OCI-LY1 (cell line): ENCODE measurements around the gene MSH3.
A peak's percentile ranks its signal among the peaks of the same experiment; 100 is the strongest.

Source experiments
- H2AFZ ChIP-seq: fragments of 200-600 bp; sonication (generic), shearing (Covaris generic); 2 replicates; pipeline ENCODE4 v1.6.0; 2014; ENCODE audit warnings: antibody characterized with exemption, mild to moderate bottlenecking, low read length
- H3F3A ChIP-seq: fragments of 200-600 bp; sonication (generic), shearing (Covaris generic); 2 replicates; pipeline ENCODE4 v1.6.0; 2014; ENCODE audit warnings: mild to moderate bottlenecking, antibody characterized with exemption, low read length, moderate library complexity; ENCODE audit not compliant: insufficient read depth
- H3K27ac ChIP-seq: fragments of 200-600 bp; sonication (generic); 2 replicates; pipeline ENCODE4 v1.5.1; 2014; ENCODE audit warnings: low read length, mixed run types, mild to moderate bottlenecking, low read depth; ENCODE audit not compliant: poor library complexity, severe bottlenecking
- H3K27me3 ChIP-seq: fragments of 200-600 bp; sonication (generic); 2 replicates; pipeline ENCODE4 v1.6.0; 2014; ENCODE audit warnings: antibody characterized with exemption, mild to moderate bottlenecking, low read length, moderate library complexity; ENCODE audit not compliant: insufficient read depth
- H3K36me3 ChIP-seq: fragments of 200-600 bp; sonication (generic); 2 replicates; pipeline ENCODE4 v1.6.1; 2014; ENCODE audit warnings: mild to moderate bottlenecking, antibody characterized with exemption, low read length, moderate library complexity, mixed read lengths; ENCODE audit not compliant: insufficient read depth
- H3K4me1 ChIP-seq: fragments of 200-600 bp; sonication (generic); 2 replicates; pipeline ENCODE4 v1.5.1; 2014; ENCODE audit warnings: mild to moderate bottlenecking, low read length, moderate library complexity; ENCODE audit not compliant: insufficient read depth, severe bottlenecking
- H3K4me2 ChIP-seq: fragments of 200-600 bp; sonication (generic), shearing (Covaris generic); 2 replicates; pipeline ENCODE4 v1.6.1; 2014; ENCODE audit warnings: low read length
- H3K4me3 ChIP-seq: fragments of 200-600 bp; sonication (generic); 2 replicates; pipeline ENCODE4 v1.5.1; 2014; ENCODE audit warnings: low read length, low read depth, mild to moderate bottlenecking, mixed read lengths; ENCODE audit not compliant: poor library complexity, severe bottlenecking
- H3K79me2 ChIP-seq: fragments of 200-600 bp; shearing (Covaris generic); 2 replicates; pipeline ENCODE4 v1.6.1; 2016; ENCODE audit warnings: mixed run types, low read length, mixed read lengths; ENCODE audit not compliant: insufficient read depth
- H3K9ac ChIP-seq: fragments of 200-600 bp; sonication (generic), shearing (Covaris generic); 2 replicates; pipeline ENCODE4 v1.6.1; 2014; ENCODE audit warnings: mild to moderate bottlenecking, low read length, mixed read lengths
- H3K9me2 ChIP-seq: fragments of 200-600 bp; sonication (generic), shearing (Covaris generic); 2 replicates; pipeline ENCODE4 v1.6.1; 2014; ENCODE audit warnings: low read depth, mild to moderate bottlenecking, low read length, mixed read lengths
- H3K9me3 ChIP-seq: fragments of 200-600 bp; shearing (Covaris generic); 2 replicates; pipeline ENCODE4 v1.6.1; 2014; ENCODE audit warnings: low read length, mixed read lengths
- H4K20me1 ChIP-seq: fragments of 200-600 bp; sonication (generic), shearing (Covaris generic); 2 replicates; pipeline ENCODE4 v1.6.0; 2016; ENCODE audit warnings: mild to moderate bottlenecking, low read length; ENCODE audit not compliant: insufficient read depth
- EZH2 ChIP-seq: fragments of 200-600 bp; sonication (generic), shearing (Covaris generic); IDR thresholded peaks from 2 replicates; pipeline ENCODE4 v1.8.0; 2017; ENCODE audit warnings: borderline replicate concordance, mixed run types, mild to moderate bottlenecking, antibody characterized with exemption, low read length, moderate library complexity, mixed read lengths
- TF ChIP-seq, protein P1 (sequence below): fragments of 200-600 bp; sonication (generic), shearing (Covaris generic); IDR thresholded peaks from 2 replicates; pipeline ENCODE4 v1.5.1; 2017; ENCODE audit warnings: mild to moderate bottlenecking, antibody characterized with exemption, low read length, moderate library complexity, mixed read lengths

The MSH3 gene

DNA sequence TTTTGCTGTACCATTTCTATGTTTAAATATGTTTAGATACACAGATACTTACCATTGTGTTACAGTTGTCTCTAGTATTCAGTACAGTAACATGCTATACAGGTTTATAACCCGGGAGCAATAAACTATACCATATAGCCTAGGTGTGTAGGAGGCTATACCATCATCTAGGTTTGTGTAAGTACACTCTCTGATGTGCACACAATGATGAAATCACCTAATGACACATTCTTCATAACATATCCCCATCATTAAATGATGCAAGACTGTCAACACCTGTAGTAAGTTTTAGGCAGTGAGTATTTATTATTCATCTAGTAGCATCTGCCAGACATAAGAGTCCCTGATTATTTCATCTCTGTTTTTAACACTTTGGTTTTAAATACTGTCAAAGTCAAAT lies 7.7 kb downstream of the MSH3 start:
- no peak overlapping the region for H3K4me2 ChIP-seq
- H3K9me3 ChIP-seq, result no peaks in the 10 kb centered on the region
- no peak overlapping the region for H3K9ac ChIP-seq
- H3K4me3 ChIP-seq, result no peak overlapping the region
- no peak overlapping the region for H2AFZ ChIP-seq
- H3F3A ChIP-seq, result no peaks in the 10 kb centered on the region
- no peaks in the 10 kb centered on the region for H3K79me2 ChIP-seq
- peaks cover 98% of the 10 kb centered on the region for H3K36me3 ChIP-seq
- no peaks in the 10 kb centered on the region for H4K20me1 ChIP-seq
- no peak for TF ChIP-seq EZH2
- TF ChIP-seq, protein P1, sequence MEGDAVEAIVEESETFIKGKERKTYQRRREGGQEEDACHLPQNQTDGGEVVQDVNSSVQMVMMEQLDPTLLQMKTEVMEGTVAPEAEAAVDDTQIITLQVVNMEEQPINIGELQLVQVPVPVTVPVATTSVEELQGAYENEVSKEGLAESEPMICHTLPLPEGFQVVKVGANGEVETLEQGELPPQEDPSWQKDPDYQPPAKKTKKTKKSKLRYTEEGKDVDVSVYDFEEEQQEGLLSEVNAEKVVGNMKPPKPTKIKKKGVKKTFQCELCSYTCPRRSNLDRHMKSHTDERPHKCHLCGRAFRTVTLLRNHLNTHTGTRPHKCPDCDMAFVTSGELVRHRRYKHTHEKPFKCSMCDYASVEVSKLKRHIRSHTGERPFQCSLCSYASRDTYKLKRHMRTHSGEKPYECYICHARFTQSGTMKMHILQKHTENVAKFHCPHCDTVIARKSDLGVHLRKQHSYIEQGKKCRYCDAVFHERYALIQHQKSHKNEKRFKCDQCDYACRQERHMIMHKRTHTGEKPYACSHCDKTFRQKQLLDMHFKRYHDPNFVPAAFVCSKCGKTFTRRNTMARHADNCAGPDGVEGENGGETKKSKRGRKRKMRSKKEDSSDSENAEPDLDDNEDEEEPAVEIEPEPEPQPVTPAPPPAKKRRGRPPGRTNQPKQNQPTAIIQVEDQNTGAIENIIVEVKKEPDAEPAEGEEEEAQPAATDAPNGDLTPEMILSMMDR, result no peak
- no peaks in the 10 kb centered on the region for H3K9me2 ChIP-seq
- no peaks in the 10 kb centered on the region for H3K4me1 ChIP-seq
- no peaks in the 10 kb centered on the region for H3K27me3 ChIP-seq
- H3K27ac ChIP-seq, result no peak overlapping the region

DNA sequence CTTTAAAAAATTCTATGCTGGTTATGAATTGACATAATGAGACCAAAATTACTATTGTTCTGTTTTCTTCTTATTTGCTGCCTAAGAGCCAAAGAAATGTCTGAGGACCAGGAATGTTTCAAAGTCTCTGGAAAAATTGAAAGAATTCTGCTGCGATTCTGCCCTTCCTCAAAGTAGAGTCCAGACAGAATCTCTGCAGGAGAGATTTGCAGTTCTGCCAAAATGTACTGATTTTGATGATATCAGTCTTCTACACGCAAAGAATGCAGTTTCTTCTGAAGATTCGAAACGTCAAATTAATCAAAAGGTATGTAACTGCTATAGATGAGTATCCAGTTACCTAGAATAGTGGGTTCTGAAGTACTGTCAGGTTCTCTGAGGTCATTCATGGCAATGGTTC lies 10.6 kb downstream of the MSH3 start:
- H2AFZ ChIP-seq, result no peak overlapping the region
- H3K9ac ChIP-seq, result no peak overlapping the region
- H3K4me1 ChIP-seq, result peaks cover 20% of the 10 kb centered on the region
- H3K9me2 ChIP-seq, result no peaks in the 10 kb centered on the region
- no peaks in the 10 kb centered on the region for H4K20me1 ChIP-seq
- no peak overlapping the region for H3K4me2 ChIP-seq
- no peak overlapping the region for H3K4me3 ChIP-seq
- no peaks in the 10 kb centered on the region for H3K27me3 ChIP-seq
- H3F3A ChIP-seq, result no peaks in the 10 kb centered on the region
- H3K9me3 ChIP-seq, result no peaks in the 10 kb centered on the region
- H3K79me2 ChIP-seq, result no peaks in the 10 kb centered on the region
- H3K27ac ChIP-seq, result no peak overlapping the region
- TF ChIP-seq, protein P1, result no peak
- TF ChIP-seq EZH2, result no peak
- peaks cover 80% of the 10 kb centered on the region for H3K36me3 ChIP-seq

DNA sequence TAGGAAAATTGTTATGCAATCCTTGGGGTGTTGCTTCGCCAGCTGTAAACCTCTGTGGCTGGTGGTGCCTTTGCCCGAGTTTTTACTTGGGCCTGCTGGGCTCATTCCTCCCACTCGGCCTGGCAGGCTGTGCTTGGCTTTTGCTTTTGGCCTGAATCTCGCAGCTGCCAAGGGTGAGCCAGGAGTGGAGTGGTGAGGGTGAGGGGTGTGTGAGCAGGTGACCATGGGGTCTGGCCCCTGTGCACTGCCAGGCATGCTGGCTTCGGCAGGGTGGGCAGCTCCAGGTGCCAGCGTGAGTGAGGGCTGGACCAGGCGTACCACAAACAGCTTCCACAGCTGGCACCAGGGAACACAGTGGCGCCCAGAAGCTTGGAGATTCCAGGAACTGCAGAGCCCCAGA lies 12.9 kb downstream of the MSH3 start:
- H3K4me1 ChIP-seq, result peaks cover 20% of the 10 kb centered on the region
- no peak overlapping the region for H2AFZ ChIP-seq
- H3K9me3 ChIP-seq, result no peaks in the 10 kb centered on the region
- peak overlapping the region; percentile 52; the same call in 1 of the 2 replicates for H3K4me2 ChIP-seq
- H3K36me3 ChIP-seq, result peaks cover 63% of the 10 kb centered on the region
- H3K9ac ChIP-seq, result peak overlapping the region; percentile 30; the same call in 1 of the 2 replicates
- no peaks in the 10 kb centered on the region for H3F3A ChIP-seq
- H3K9me2 ChIP-seq, result no peaks in the 10 kb centered on the region
- no peaks in the 10 kb centered on the region for H3K79me2 ChIP-seq
- H3K27ac ChIP-seq, result peak overlapping the region; percentile 57
- H4K20me1 ChIP-seq, result no peaks in the 10 kb centered on the region
- TF ChIP-seq, protein P1, result no peak
- TF ChIP-seq EZH2, result no peak
- no peaks in the 10 kb centered on the region for H3K27me3 ChIP-seq
- H3K4me3 ChIP-seq, result peak overlapping the region; percentile 39
